Mucosa of descending colon (tissue), 3 donors: ENCODE measurements around the gene UBAP1L. TPM values are rescaled to one million over a fixed set of nuclear protein-coding genes. Genes with fewer than 3 reads are reported as not detected.

Experiments
- ATAC-seq: fragments of 200-7000 bp; cut with Tn5 transposase; one replicate; pipeline ENCODE4 v1.9.1; 2020; ENCODE audit warnings: mild to moderate bottlenecking, moderate library complexity
- DNase-seq, 3 donors: peaks; one replicate each; pipeline ENCODE4 v3.0.0-alpha.2; 2020
- H3K36me3 ChIP-seq: fragments of 200-600 bp; one replicate; pipeline ENCODE4 v1.8.0; 2021; ENCODE audit warnings: low read depth, mild to moderate bottlenecking
- H3K4me1 ChIP-seq: fragments of 200-600 bp; one replicate; pipeline ENCODE4 v1.8.0; 2021; ENCODE audit warnings: low read depth, mild to moderate bottlenecking
- H3K4me3 ChIP-seq: fragments of 200-600 bp; one replicate; pipeline ENCODE4 v1.8.0; 2021; ENCODE audit warnings: mild to moderate bottlenecking
- H3K9me3 ChIP-seq: fragments of 200-600 bp; one replicate; pipeline ENCODE4 v1.8.0; 2021; ENCODE audit warnings: mild to moderate bottlenecking
- intact Hi-C, 2 donors: fragments of 100-400 bp; cut with DNase I in 1 of 2; cut with micrococcal nuclease in 1 of 2; formaldehyde crosslinking; loops; one replicate each; pipeline versions ENCODE4 v1.11.0 to v1.11.1; 2022; cut with DNase I, micrococcal nuclease
- total RNA-seq, 3 donors: library from RNA; stranded (reverse); fragmentation: NEBNext Ultra II Directional in 2 of 3; extraction: Animal tissue kit (Norgen Biotek cat#: 25700) in 2 of 3; gene quantifications; one replicate each; pipeline versions ENCODE4 v1.2.1 to v1.2.4, GENCODE V29; 2021 to 2023
- TF ChIP-seq, protein P1 (sequence below): fragments of 200-600 bp; IDR thresholded peaks from one replicate; pipeline ENCODE4 v1.8.0; 2022; ENCODE audit warnings: antibody characterized with exemption, mild to moderate bottlenecking
- donor health status: DM: no; HTN: no; CAD: no; lungs with moderate emphysema.
- donor health status: DM: no; HTN: no; CAD: no.
- donor health status: DM: no; HTN: yes; CAD: no.

UBAP1L gene
- total RNA-seq, 3 donors from 2014 or later: 2.0 to 6.9 (median 3.9) TPM

DNA sequence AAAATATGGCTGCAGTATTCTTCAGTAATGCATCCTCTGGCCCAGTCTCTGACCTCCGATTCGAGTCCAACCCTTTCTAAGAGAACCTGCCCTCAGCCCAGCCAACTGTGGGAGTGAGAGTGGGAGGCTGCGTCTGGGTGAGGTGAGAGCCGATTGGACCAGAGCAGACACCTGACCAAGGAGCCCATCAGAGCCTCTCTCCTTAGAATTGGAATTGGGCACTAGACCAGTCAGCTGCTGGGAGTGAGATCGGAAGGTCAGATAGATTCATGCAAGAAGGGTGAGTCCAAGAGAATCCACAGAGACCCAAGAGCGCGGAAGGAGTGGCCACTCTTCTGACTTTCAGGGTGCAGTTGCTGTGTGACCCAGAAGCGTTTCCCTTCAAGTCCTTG is 57.5 kb downstream of the UBAP1L start:
- intact Hi-C loops: no loop called here
- TF ChIP-seq, protein P1, sequence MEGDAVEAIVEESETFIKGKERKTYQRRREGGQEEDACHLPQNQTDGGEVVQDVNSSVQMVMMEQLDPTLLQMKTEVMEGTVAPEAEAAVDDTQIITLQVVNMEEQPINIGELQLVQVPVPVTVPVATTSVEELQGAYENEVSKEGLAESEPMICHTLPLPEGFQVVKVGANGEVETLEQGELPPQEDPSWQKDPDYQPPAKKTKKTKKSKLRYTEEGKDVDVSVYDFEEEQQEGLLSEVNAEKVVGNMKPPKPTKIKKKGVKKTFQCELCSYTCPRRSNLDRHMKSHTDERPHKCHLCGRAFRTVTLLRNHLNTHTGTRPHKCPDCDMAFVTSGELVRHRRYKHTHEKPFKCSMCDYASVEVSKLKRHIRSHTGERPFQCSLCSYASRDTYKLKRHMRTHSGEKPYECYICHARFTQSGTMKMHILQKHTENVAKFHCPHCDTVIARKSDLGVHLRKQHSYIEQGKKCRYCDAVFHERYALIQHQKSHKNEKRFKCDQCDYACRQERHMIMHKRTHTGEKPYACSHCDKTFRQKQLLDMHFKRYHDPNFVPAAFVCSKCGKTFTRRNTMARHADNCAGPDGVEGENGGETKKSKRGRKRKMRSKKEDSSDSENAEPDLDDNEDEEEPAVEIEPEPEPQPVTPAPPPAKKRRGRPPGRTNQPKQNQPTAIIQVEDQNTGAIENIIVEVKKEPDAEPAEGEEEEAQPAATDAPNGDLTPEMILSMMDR: no peak
- Histone ChIP-seq H3K4me3 (no peak overlapping the region), H3K9me3 (no peaks in the 10 kb centered on the region), H3K4me1 (peaks cover 18% of the 10 kb centered on the region), H3K36me3 (no peaks in the 10 kb centered on the region)
- DNase-seq (no peak), ATAC-seq (no peak)

DNA sequence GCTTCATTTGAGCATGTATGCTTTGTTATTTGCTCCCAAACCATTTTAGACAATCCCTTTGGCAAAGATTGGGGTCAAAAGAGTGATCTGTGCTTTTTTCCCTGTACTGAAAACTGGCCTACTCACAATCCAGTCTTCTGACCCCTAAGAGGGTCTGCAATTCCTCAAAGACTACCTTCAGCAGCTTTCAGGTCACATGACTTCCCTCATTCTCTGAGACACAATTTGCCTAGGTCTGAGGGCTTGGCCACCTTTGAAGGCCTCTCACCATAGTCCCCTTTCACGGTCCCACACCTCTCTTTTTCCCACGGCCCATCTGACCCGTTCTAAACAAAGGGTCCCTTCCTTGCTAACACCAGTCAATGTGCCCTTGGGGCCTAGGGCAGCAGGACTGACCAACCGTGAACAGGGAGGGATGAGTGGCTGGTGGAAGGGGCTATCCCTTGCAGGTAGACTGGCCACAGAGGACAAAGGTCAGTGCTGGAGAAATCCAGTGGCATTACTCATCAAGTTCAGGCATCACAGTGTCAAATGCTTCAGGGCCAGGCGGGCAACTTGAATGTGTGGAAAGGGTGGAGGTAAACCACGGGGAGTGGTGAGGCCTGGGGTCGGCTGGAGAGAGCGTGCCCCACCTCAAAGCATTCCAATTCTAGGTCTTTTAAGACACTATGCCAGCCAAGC is 58.0 kb downstream of the UBAP1L start:
- peak in 1 of 3 donors; percentile 35 for DNase-seq
- peak; percentile 74 for ATAC-seq
- TF ChIP-seq, protein P1: no peak
- H3K4me1 ChIP-seq: peaks cover 18% of the 10 kb centered on the region
- intact Hi-C loops: no loop called here
- no peaks in the 10 kb centered on the region for H3K36me3 ChIP-seq
- H3K4me3 ChIP-seq: no peak overlapping the region
- H3K9me3 ChIP-seq: no peaks in the 10 kb centered on the region

DNA sequence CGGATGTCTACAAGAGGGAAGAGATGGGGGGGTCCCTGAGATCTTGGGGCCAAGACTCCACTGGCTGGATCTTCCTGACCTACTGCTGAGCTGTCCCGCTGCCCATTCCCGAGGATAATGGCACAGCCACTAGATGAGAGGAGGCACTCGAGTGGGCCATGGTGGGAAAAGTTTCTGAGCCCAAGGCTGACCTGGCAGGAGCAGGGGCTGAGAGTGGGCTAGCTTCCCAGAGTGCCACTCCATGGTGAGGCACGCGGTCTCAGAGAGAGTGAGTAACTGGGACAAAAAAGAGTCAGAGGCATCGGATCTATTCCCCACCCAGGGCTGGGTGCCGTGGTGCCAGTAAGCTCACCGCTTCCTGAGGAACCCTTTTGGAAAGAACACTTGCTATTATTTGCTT is 58.9 kb downstream of the UBAP1L start:
- Histone ChIP-seq H3K9me3 (no peaks in the 10 kb centered on the region), H3K4me3 (no peak overlapping the region), H3K36me3 (no peaks in the 10 kb centered on the region), H3K4me1 (peaks cover 18% of the 10 kb centered on the region)
- intact Hi-C loops: no loop called here
- TF ChIP-seq, protein P1: no peak
- ATAC-seq (no peak), DNase-seq (no peak)

DNA sequence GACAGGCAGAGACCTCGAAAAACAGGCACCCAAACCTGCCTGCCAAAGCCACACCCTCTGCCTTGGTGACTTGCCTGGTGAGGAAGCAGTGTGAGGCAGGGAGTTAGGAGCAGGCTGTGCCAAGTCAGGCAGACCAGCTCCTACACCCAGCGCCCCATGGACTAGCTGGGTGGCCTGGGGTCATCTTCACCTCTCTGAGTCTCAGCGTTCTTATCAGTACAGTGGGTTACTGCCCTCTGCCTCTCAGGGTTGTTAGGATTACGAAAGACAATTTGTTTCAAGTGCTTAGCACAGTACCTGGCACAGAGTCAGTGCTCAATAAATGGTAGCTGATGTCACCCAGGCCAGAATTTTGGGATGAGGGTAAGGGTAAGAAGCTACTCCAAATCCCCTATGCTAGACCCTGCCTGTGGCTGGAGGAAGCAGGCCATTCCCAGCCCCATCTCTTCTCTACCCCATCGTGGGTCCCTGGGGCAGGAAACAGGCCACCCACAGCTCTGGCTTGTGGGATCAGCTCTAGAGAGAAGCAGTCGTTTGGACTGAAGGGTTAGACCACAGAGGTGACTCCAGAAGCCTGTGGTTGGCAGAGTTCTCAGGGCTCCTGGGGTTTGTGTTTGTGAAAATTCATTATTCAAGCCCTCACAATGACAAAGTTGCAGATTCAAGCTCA is 59.7 kb downstream of the UBAP1L start:
- intact Hi-C loops: no loop called here
- TF ChIP-seq, protein P1: no peak
- Histone ChIP-seq H3K36me3 (no peaks in the 10 kb centered on the region), H3K4me1 (peaks cover 18% of the 10 kb centered on the region), H3K9me3 (no peaks in the 10 kb centered on the region), H3K4me3 (no peak overlapping the region)
- peak; percentile 79 for ATAC-seq
- peak in 2 of 3 donors; percentile 58 to 71 for DNase-seq

DNA sequence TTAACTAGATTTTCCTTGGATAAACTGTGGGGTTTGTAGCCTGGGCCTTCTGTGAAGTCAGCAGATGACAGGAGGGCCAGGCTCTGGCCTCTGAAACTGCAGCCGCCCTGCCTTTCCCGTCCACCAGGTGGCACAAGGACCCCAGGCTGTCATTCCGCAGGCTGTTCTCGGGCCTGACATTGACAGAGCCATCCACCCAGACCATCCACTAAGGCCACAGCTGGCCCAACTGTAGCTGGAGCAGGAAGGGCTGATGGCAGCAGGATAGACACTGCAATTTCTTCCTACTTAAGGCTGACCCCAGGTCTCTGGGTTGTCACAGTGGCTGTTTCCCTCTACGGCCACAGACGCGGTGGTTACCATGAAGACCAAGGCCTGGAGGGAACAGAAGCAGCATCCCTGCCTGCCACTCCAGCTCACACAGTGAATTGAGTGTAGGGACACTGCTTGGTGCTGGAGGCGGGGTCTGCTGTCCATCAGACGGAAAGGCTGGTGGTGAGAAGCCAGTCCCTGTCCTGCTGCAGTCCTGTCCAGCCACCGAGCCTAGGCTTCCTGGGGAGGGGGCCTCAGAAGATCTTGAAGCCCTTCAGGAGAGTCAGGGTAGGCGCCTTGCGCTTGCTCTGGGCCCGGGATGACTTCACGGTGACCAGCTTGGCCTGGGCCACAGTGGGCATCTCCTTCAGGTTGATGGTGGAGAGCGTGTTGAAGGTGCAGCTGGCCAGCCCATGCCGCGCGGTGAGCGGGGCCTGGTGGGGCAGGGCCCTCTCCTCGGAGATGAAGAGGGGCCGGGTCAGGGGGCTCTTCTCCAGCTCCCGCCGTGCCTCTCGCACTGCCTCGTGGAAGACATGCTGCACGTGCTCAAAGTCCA is 60.4 kb downstream of the UBAP1L start:
- TF ChIP-seq, protein P1: peak; percentile 89
- peak; percentile 83 for ATAC-seq

More for the DNA sequence above, 60.4 kb downstream of the UBAP1L start:
- intact Hi-C loops: no loop called here
- peak in 2 of 3 donors; percentile 85 for DNase-seq
- Histone ChIP-seq H3K36me3 (no peaks in the 10 kb centered on the region), H3K4me1 (peaks cover 24% of the 10 kb centered on the region), H3K9me3 (no peaks in the 10 kb centered on the region), H3K4me3 (no peak overlapping the region)
